SU-DHL-6 (cell line): ENCODE data around the gene EME1.

ENCODE experiments used
- H2AFZ ChIP-seq: fragments of 200-600 bp; sonication (generic); 2 replicates; pipeline ENCODE4 v1.6.1; 2014; ENCODE audit warnings: low read depth, mild to moderate bottlenecking, moderate library complexity, mixed read lengths, antibody characterized with exemption, low read length; ENCODE audit not compliant: severe bottlenecking
- H3F3A ChIP-seq: fragments of 200-600 bp; shearing (Covaris generic); 2 replicates; pipeline ENCODE4 v1.6.0; 2016; ENCODE audit warnings: antibody characterized with exemption, mild to moderate bottlenecking; ENCODE audit not compliant: insufficient read depth
- H3K27ac ChIP-seq: fragments of 200-600 bp; sonication (generic); 2 replicates; pipeline ENCODE4 v1.5.1; 2016; ENCODE audit warnings: low read depth, mild to moderate bottlenecking, low read length, moderate library complexity, mixed read lengths
- H3K27me3 ChIP-seq: fragments of 200-600 bp; sonication (generic), shearing (Covaris generic); 2 replicates; pipeline ENCODE4 v1.6.0; 2014; ENCODE audit warnings: mild to moderate bottlenecking, low read length
- H3K36me3 ChIP-seq: fragments of 200-600 bp; sonication (generic); 2 replicates; pipeline ENCODE4 v1.6.1; 2014; ENCODE audit warnings: mild to moderate bottlenecking, low read length, mixed read lengths
- H3K4me2 ChIP-seq: fragments of 300-600, 200-600 bp; shearing (Covaris generic), sonication (generic); 2 replicates; pipeline ENCODE4 v1.6.0; 2014; ENCODE audit warnings: low read length, low read depth, mild to moderate bottlenecking; ENCODE audit not compliant: poor library complexity, severe bottlenecking
- H3K4me3 ChIP-seq: fragments of 200-600 bp; sonication (generic); 2 replicates; pipeline ENCODE4 v1.5.1; 2014; ENCODE audit warnings: antibody characterized with exemption, low read length, mild to moderate bottlenecking, mixed read lengths; ENCODE audit not compliant: insufficient read depth, poor library complexity, severe bottlenecking
- H3K79me2 ChIP-seq: fragments of 200-600 bp; sonication (generic); 2 replicates; pipeline ENCODE4 v1.6.1; 2014; ENCODE audit warnings: mild to moderate bottlenecking, low read length, moderate library complexity; ENCODE audit not compliant: insufficient read depth
- H3K9ac ChIP-seq: fragments of 200-600 bp; sonication (generic); 2 replicates; pipeline ENCODE4 v1.7.0; 2014; ENCODE audit warnings: mild to moderate bottlenecking, low read length
- H3K9me2 ChIP-seq: fragments of 200-600 bp; sonication (generic); replicated peaks from 2 replicates; pipeline ENCODE4 v1.6.1; 2014; ENCODE audit warnings: low read length; ENCODE audit not compliant: insufficient read depth
- H3K9me3 ChIP-seq: fragments of 200-600 bp; sonication (generic); 2 replicates; pipeline ENCODE4 v1.6.1; 2014; ENCODE audit warnings: low read length, mixed read lengths; ENCODE audit not compliant: insufficient read depth
- H4K20me1 ChIP-seq: fragments of 200-600 bp; sonication (generic); 2 replicates; pipeline ENCODE4 v1.6.1; 2014; ENCODE audit warnings: low read depth, mild to moderate bottlenecking, antibody characterized with exemption, low read length, moderate library complexity, mixed read lengths
- EZH2phosphoT487 ChIP-seq: fragments of 200-600 bp; sonication (generic), shearing (Covaris generic); conservative IDR thresholded peaks from 2 replicates; pipeline ENCODE4 v1.6.1; 2018; ENCODE audit warnings: mild to moderate bottlenecking, antibody characterized with exemption, low read length, moderate library complexity, mixed read lengths
- TF ChIP-seq, protein P1 (sequence below): fragments of 200-600 bp; sonication (generic); IDR thresholded peaks from one replicate; pipeline ENCODE4 v1.5.1; 2017; ENCODE audit warnings: antibody characterized with exemption, mild to moderate bottlenecking, low read length, moderate library complexity; ENCODE audit not compliant: insufficient read depth, poor library complexity, severe bottlenecking

Gene EME1

DNA sequence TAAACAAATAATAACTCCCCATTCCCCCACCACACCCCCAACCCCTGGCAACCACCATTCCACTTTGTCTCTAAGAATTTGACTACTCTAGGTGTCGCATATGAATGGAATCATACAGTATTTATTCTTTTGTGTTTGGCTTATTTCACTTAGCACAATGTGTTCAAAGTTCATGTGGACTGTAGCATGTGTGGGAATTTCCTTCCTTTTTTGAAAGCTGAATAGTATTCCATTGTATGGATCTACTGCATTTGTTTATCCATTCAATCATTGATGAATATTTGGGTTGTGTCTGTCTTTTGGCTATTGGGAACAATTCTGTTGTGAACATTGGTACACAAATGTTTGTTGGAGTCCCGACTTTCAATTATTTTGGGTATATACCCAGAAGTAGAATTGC is 49.7 kb downstream of the EME1 start:
- H3K4me3 ChIP-seq: no peak overlapping the region

DNA sequence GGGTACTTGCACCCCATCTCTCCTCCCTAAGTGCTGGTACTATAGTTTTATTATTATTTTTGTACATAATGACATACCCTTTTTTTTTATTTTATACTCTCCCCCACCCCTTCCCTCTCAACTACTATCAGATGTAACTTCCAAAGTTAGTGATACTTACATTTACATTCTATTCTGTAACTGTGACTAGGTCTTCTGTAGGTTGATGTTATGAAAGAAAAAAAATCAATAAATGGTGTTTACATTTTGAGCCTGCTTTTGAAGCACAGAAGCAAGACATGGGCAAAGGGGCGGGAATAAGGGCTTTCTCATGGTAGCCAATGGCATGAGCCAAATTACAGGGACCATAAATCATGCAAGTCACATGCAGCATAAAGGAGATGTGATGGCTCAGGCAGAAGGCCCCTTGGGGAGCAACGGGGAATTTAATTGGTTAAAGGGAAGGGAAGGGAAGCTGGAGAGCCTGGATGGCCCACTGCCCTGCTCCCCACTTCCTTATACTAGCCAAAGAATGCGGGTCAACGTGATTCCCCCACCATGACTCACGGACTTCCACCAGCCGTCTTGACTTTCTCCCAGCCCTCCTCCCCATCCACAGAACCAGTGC is 50.6 kb downstream of the EME1 start:
- no peaks in the 10 kb centered on the region for H3K9me3 ChIP-seq
- no peak overlapping the region for H2AFZ ChIP-seq
- H3K9ac ChIP-seq: no peak overlapping the region
- H3K27ac ChIP-seq: no peak overlapping the region
- no peak overlapping the region for H3K4me3 ChIP-seq
- H3K9me2 ChIP-seq: no peaks in the 10 kb centered on the region
- H3K4me2 ChIP-seq: no peak overlapping the region
- H3K79me2 ChIP-seq: 0 out of 2 replicates have a peak, but pooled peaks cover 4% of the 10 kb centered on the region
- no peaks in the 10 kb centered on the region for H3K36me3 ChIP-seq
- no peak for TF ChIP-seq EZH2phosphoT487
- TF ChIP-seq, protein P1, sequence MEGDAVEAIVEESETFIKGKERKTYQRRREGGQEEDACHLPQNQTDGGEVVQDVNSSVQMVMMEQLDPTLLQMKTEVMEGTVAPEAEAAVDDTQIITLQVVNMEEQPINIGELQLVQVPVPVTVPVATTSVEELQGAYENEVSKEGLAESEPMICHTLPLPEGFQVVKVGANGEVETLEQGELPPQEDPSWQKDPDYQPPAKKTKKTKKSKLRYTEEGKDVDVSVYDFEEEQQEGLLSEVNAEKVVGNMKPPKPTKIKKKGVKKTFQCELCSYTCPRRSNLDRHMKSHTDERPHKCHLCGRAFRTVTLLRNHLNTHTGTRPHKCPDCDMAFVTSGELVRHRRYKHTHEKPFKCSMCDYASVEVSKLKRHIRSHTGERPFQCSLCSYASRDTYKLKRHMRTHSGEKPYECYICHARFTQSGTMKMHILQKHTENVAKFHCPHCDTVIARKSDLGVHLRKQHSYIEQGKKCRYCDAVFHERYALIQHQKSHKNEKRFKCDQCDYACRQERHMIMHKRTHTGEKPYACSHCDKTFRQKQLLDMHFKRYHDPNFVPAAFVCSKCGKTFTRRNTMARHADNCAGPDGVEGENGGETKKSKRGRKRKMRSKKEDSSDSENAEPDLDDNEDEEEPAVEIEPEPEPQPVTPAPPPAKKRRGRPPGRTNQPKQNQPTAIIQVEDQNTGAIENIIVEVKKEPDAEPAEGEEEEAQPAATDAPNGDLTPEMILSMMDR: no peak
- H3F3A ChIP-seq: peaks cover 16% of the 10 kb centered on the region
- no peaks in the 10 kb centered on the region for H3K27me3 ChIP-seq
- no peaks in the 10 kb centered on the region for H4K20me1 ChIP-seq

More for the DNA sequence above, 49.7 kb downstream of the EME1 start:
- H3K9ac ChIP-seq: no peak overlapping the region
- no peaks in the 10 kb centered on the region for H3K27me3 ChIP-seq
- TF ChIP-seq, protein P1: no peak
- TF ChIP-seq EZH2phosphoT487: no peak
- H4K20me1 ChIP-seq: no peaks in the 10 kb centered on the region
- H2AFZ ChIP-seq: no peak overlapping the region
- H3F3A ChIP-seq: peaks cover 16% of the 10 kb centered on the region
- no peaks in the 10 kb centered on the region for H3K9me3 ChIP-seq
- no peaks in the 10 kb centered on the region for H3K36me3 ChIP-seq
- H3K79me2 ChIP-seq: 0 out of 2 replicates have a peak, but pooled peaks cover 4% of the 10 kb centered on the region
- H3K9me2 ChIP-seq: no peaks in the 10 kb centered on the region
- no peak overlapping the region for H3K27ac ChIP-seq
- H3K4me2 ChIP-seq: no peak overlapping the region

DNA sequence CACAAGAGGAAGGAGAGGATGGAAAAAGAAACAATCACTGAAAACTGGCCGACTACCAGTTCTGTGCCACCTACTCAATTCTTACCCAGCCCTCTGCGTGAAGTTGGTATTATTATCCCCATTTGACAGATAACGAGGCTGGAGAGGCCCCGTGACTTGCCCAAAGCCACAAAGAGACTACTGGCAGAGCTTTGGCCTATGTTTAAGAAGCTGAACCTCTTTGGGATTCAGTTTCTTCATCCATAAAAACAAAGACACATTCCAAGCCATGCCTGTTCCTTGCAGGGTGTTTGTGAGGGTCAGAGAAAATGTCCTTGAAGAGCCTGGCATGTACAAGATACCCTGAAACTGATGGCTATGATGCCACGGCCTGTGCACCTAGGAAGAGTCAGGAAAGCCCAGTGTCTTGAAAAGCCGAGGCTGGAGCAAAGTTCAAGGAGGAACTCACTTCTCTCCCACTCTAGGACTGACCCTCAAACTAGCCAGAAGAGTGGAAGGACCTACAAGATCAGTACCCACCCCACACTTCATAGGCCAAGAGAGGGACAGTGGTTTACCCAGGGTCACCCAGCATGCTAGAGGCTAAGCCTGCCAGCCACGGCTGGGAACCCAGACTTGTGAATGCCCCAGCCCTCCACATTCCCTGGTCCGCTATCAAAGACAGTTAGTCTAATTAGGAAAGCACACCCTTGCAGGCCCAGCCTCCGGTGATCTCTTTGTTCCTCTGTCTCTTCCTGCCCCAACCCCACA is 51.4 kb downstream of the EME1 start:
- Histone ChIP-seq H3K9me3 (no peaks in the 10 kb centered on the region), H3K27me3 (no peaks in the 10 kb centered on the region), H3K4me2 (no peak overlapping the region), H3K36me3 (no peaks in the 10 kb centered on the region), H3K27ac (no peak overlapping the region), H3K9me2 (no peaks in the 10 kb centered on the region), H3K9ac (no peak overlapping the region), H3F3A (peaks cover 16% of the 10 kb centered on the region), H3K4me3 (no peak overlapping the region), H2AFZ (no peak overlapping the region), H3K79me2 (0 out of 2 replicates have a peak, but pooled peaks cover 4% of the 10 kb centered on the region), H4K20me1 (no peaks in the 10 kb centered on the region)
- TF ChIP-seq EZH2phosphoT487: no peak
- TF ChIP-seq, protein P1: no peak
